ENCODE data around the gene TPP1. TPM values are rescaled to one million over a fixed set of nuclear protein-coding genes. Genes with fewer than 3 reads are reported as not detected.

Gene TPP1
- polyA plus RNA-seq (ENCODE audit: insufficient read length in 10 of 10): 10 to 100 TPM; 36.4 to 48.0 (median 40.9) TPM
- long read RNA-seq, donor 1, transcript TPP1-201 (13 exons, 3,560 nt): major isoform, 6 of 7 reads
- long read RNA-seq, donor 1, partial matches to known transcripts: 0 of 7 reads
- long read RNA-seq, donor 1, other reads (novel, unspliced or antisense): 0 of 7 reads
- long read RNA-seq, donor 2, partial matches to known transcripts: 0 of 5 reads
- long read RNA-seq, donor 2, other reads (novel, unspliced or antisense): 0 of 5 reads
- long read RNA-seq, donor 3: 0 reads
- long read RNA-seq, donor 4, partial matches to known transcripts: 0 of 3 reads
- long read RNA-seq, donor 4, other reads (novel, unspliced or antisense): 0 of 3 reads
- long read RNA-seq, donor 5, partial matches to known transcripts: 0 of 6 reads
- long read RNA-seq, donor 5, other reads (novel, unspliced or antisense): 0 of 6 reads
- long read RNA-seq, donor 6, transcript TPP1-201 (13 exons, 3,560 nt): major isoform, 5 of 7 reads
- long read RNA-seq, donor 6, partial matches to known transcripts: 0 of 7 reads
- long read RNA-seq, donor 6, other reads (novel, unspliced or antisense): 0 of 7 reads
- long read RNA-seq, donor 7, partial matches to known transcripts: 0 of 4 reads
- long read RNA-seq, donor 7, other reads (novel, unspliced or antisense): 0 of 4 reads
- long read RNA-seq, donor 8, partial matches to known transcripts: 0 of 4 reads
- long read RNA-seq, donor 8, other reads (novel, unspliced or antisense): 0 of 4 reads
- long read RNA-seq, donor 9, partial matches to known transcripts: 0 of 1 reads
- long read RNA-seq, donor 9, other reads (novel, unspliced or antisense): 0 of 1 reads

- peak; percentile 95 to 97 (median 96) for DNase-seq
Measured at GRCh38 chr11:6619004-6619745, at the start of gene TPP1. TSS of gene TPP1 (minus strand) at chr11:6619422. CDS start at chr11:6619400, 22 bp downstream.

GRCh38 chr11:6667733-6668374 lies 48.6 kb upstream of the TPP1 start:
- DNase-seq: no peak

GRCh38 chr11:6666302-6667183 lies 47.3 kb upstream of the TPP1 start:
- no peak for DNase-seq

GRCh38 chr11:6664551-6664950 lies 45.3 kb upstream of the TPP1 start:
- DNase-seq: peak; percentile 61 to 80 (median 72)

GRCh38 chr11:6663794-6664469 lies 44.7 kb upstream of the TPP1 start:
- DNase-seq: peak in 2 of 3 donors; percentile 61 to 74

GRCh38 chr11:6660712-6661111 lies 41.5 kb upstream of the TPP1 start:
- no peak for DNase-seq

- no peak for DNase-seq
Measured at GRCh38 chr11:6658647-6659046, 39.4 kb upstream of the TPP1 start.

GRCh38 chr11:6657346-6657745 lies 38.1 kb upstream of the TPP1 start:
- no peak for DNase-seq

GRCh38 chr11:6656936-6657335 lies 37.7 kb upstream of the TPP1 start:
- DNase-seq: peak in 1 of 3 donors; percentile 38

- DNase-seq: no peak
Measured at GRCh38 chr11:6656584-6656915, 37.3 kb upstream of the TPP1 start.

- peak in 2 of 3 donors; percentile 70 to 86 for DNase-seq
Measured at GRCh38 chr11:6655790-6656583, 36.8 kb upstream of the TPP1 start, which contains the start of gene DCHS1. TSS of gene DCHS1 (minus strand) at chr11:6655809. CDS start at chr11:6641613, 14,196 bp downstream.

- peak in 2 of 3 donors; percentile 45 to 83 for DNase-seq
Measured at GRCh38 chr11:6655020-6655789, 36.0 kb upstream of the TPP1 start.

GRCh38 chr11:6654281-6655019 lies 35.2 kb upstream of the TPP1 start:
- DNase-seq: peak in 1 of 3 donors; percentile 38

- DNase-seq: no peak
Measured at GRCh38 chr11:6653656-6654055, 34.4 kb upstream of the TPP1 start.

GRCh38 chr11:6653097-6653496 lies 33.9 kb upstream of the TPP1 start:
- no peak for DNase-seq

GRCh38 chr11:6652182-6652581 lies 33.0 kb upstream of the TPP1 start:
- DNase-seq: no peak

GRCh38 chr11:6650980-6651379 lies 31.8 kb upstream of the TPP1 start:
- DNase-seq: no peak

All from muscle of back (tissue), 13 donors.